ENCODE results near the gene TLCD2.
"Not testable (repeated sequence)": the region's sequence is repeated elsewhere in the genome, so short reads cannot be mapped to it uniquely, and the experiment has no call there.

The TLCD2 gene, protein sequence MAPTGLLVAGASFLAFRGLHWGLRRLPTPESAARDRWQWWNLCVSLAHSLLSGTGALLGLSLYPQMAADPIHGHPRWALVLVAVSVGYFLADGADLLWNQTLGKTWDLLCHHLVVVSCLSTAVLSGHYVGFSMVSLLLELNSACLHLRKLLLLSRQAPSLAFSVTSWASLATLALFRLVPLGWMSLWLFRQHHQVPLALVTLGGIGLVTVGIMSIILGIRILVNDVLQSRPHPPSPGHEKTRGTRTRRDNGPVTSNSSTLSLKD

DNA sequence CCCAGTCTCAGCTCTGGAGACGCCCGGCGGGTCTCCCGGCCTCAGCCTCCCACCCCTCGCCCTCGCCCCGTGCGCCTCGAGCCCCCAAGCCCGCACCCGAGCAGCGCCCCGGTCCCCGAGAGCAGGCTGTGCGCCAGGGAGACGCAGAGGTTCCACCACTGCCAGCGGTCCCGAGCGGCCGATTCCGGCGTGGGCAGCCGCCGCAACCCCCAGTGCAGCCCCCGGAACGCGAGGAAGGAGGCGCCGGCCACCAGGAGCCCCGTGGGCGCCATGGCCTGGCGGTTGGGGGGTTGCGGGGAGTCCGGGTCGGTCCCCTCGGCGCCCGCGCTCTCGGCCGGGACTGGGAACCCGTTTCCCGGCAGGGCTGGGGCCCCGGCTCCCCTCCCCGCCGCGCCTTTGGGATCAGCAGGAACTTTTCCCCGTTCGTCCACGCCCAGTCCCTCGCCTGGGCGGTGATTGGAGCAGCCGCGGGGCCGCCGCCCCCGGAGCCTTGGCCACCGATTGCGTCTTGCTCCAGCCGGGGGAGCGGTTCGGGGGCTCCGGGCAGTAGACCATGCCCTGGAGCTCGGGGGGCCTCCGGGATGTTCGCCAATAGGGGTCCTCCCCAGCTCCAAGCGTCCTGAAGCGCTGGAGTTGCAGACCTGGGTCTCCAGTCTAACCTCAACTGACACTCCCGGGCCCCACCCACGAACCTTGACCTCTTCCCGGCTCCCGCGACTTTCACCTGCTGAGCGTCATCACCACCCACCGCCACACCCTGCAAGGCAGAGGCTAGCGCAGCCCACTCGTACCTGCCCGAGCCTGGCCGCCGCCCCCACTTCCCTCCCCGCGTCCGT, at the start of gene TLCD2:
TSS of gene TLCD2 (minus strand) at position 407 of the 836 bp plus-strand sequence. CDS start at position 272, 135 bp downstream.
- peak; percentile 81 for DNase-seq

DNA sequence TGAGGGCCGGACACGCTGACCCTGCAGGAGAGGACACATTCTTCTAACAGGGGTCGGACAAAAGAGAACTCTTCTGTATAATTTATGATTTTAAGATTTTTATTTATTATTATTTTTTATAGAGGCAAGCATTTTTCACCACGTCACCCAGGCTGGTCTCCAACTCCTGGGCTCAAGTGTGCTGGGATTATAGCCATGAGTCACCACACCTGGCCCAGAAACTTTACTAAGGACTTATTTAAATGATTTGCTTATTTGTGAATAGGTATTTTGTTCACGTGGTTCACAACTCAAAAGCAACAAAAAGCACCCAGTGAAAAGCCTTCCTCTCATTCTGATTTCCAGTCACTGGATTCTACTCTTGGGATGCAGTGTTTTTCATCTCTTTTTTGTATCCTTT, 49.4 kb upstream of the TLCD2 start:
- DNase-seq = no peak

DNA sequence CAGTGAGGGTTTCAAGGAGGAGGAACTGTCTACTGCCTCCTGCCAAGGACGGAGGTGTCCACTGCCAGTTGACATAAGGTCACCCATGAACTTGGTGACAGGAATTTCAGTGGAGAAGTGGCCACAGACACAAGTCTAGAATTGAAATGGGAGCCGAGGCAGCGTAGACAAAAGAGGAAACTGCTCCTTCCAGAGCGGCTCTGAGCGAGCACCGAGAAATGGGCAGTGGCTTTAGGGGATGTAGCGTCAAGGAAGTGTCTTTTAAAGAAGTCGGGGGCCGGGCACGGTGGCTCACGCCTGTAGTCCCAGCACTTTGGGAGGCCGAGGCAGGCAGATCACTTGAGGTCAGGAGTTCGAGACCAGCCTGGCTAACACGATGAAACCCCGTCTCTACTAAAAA, 48.6 kb upstream of the TLCD2 start:
- DNase-seq = no peak

DNA sequence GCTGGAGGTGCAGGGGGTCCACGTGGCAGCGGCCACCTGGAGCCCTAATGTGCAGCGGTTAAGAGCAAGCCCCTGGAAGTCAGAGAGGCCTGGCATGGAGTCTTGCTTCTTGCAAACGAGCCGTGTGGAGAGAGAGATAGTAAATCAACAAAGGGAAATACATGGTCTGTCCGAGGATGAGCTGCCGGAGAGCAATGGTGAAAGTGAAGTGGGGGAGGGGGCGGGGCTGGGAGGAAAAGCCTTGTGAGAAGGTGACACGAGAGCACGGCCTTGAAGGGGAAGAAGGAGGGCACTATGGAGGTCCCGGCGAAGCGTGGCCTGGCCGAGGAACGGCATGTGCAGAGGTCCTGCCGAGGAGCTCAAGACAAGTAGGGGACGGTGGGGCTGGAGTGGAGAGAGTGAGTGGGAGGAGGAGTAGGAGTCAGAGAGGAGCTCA, 45.7 kb upstream of the TLCD2 start:
- no peak for DNase-seq

DNA sequence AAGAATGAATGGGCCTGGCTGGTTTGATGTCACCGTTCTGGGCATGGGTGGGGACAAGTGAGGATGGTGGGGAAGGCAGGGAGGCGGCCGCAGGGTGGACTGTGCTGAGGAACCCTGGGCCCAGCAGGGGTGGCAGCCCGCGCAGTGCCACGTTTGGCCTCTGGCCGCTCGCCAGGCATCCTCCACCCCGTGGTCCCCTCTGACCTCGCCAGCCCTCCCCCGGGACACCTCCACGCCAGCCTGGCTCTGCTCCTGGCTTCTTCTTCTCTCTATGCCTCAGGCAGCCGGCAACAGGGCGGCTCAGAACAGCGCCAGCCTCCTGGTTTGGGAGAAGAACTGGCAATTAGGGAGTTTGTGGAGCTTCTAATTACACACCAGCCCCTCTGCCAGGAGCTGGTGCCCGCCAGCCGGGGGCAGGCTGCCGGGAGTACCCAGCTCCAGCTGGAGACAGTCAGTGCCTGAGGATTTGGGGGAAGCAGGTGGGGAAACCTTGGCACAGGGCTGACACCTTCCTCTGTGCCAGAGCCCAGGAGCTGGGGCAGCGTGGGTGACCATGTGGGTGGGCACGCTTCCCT, 45.2 kb upstream of the TLCD2 start:
- DNase-seq = no peak

DNA sequence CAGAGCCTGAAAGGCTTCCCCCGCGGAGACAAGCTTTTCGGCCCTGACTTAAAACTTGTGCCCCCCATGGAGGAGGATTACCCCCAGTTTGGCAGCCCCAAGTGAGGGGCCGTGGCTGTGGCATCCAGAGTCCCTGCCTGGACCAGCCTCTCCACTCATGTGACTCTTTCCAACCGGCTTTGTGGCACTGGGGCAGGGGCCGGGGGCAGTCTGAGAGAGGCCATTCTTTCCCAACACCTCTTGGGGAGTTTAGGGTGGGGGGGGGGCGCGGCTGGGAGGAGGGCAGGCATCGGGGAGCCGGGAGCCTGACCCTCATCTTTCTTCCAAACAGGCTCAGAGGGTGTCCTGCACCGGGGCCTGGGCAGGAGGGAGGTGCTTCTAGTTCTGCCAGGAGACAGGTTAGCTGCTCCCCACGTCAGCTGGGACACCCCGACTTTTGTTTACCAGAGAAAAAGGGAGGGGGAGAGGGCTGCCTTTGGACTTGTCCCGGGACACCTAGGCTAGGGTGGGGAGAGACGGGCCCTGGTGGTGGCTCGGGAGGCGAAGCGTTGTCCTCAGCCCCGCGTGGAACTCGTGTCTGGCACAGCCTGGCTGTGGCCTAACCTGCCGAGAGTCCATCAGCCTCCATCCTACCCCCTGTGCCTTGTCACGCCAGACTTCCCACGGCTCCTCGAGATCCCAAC, 44.4 kb upstream of the TLCD2 start:
- no peak for DNase-seq

DNA sequence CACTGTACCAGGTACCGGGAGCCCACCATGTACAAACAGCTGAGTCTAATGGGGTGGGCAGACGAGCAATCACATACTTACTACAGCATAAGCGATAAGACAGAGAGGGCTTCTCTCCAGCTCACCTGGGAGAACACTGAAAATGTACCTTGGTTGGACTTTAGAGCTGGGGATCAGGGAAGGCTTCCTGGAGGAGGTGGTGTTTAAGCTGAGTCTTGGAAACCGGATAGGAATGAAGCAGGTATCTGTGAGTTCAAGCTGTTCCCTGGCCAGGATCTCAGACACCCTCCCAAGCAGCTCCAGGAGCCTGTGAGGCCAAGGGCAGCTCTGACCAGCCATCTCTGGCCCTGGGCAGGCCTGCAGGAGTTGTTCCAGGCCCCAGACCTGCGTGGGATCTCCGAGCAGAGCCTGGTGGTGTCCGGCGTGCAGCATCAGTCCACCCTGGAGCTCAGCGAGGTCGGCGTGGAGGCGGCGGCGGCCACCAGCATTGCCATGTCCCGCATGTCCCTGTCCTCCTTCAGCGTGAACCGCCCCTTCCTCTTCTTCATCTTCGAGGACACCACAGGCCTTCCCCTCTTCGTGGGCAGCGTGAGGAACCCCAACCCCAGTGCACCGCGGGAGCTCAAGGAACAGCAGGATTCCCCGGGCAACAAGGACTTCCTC, 43.7 kb upstream of the TLCD2 start:
- no peak for DNase-seq

DNA sequence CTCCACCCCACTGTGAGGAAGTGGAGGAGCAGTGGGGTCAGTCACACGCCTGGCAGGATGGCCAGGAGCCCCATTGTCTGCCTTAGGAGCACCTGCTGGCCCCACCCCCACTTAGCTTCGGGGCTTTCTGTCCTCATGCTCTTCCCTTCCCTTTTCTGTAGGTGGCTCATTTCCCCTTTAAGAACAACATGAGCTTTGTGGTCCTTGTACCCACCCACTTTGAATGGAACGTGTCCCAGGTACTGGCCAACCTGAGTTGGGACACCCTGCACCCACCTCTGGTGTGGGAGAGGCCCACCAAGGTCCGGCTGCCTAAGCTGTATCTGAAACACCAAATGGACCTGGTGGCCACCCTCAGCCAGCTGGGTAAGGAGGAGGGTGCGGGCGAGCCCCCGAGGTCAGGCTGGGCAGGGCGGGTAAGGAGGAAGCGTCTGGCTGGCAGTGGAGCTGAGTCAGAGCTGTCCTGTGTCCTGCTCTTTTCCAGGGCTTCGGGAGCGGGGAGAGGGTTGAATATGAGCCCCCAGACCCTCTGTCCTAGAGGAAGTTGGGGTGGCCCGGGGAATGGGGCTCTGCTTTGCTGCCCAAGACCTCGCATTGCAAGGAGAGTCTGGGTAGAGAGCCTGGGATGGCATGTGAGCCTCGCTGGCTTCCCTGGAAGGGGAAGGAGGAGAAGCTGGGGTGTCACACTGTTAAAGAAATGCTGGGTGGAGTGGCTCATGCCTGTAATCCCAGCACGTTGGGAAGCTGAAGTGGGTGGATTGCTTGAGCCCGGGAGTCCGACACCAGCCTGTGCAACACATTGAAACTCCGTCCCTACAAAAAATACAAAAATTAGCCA, 42.5 kb upstream of the TLCD2 start:
- DNase-seq = no peak

DNA sequence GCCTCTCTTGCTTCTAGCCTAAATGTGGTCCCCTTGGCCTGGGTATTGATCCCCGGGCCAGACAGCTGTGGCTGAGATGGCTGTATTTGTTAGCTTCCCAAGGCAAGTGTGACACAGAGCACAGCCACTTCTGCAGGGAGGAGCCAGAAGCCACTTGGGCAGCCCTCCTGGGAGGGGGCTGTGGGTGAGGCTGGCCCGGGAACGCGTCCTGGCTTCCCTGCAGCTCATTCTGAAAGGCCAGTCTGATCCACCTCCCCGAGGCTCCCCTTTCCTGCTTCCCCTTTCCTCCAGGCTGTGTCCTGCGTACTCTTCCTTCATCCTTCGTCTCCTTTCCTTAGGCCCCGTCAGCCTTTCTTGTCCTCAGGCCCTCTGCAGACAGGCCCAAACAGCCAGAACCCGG, 40.5 kb upstream of the TLCD2 start:
- DNase-seq = no peak

DNA sequence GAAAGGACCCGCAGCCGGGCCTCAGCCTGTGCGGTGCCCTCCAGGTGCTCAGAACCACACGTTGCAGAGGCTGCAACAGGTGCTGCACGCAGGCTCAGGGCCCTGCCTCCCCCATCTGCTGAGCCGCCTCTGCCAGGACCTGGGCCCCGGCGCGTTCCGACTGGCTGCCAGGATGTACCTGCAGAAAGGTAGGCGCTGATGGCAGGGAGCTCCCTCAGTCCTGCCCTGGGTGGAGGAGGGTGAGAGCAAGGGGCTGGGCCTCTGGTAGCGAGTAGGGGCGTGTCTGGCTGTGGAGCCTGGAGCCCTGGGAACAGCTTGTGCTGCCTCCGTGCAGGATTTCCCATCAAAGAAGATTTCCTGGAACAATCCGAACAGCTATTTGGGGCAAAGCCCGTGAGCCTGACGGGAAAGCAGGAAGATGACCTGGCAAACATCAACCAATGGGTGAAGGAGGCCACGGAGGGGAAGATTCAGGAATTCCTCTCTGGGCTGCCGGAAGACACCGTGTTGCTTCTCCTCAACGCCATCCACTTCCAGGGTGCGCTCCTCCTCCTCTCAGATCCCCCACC, 36.9 kb upstream of the TLCD2 start:
- no peak for DNase-seq

DNA sequence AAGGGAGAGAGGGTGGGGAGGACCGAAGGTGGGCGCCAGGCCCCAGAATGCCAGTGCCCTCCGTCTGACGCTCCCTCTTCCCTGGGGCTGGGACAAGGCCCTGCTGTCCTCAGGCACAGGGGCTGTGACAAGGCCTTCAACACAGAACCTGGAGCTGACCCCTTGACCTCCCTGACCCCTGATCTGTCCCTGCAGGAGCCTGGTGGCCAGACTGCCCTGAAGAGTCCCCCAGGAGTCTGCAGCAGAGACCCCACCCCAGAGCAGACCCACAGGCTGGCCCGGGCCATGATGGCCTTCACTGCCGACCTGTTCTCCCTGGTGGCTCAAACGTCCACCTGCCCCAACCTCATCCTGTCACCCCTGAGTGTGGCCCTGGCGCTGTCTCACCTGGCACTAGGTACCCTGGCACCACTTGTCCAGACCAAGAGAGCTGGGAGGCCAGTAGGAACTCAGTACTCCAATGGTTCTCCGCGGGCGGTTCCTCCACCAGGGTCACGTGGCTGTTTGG, 35.4 kb upstream of the TLCD2 start:
- DNase-seq = no peak

DNA sequence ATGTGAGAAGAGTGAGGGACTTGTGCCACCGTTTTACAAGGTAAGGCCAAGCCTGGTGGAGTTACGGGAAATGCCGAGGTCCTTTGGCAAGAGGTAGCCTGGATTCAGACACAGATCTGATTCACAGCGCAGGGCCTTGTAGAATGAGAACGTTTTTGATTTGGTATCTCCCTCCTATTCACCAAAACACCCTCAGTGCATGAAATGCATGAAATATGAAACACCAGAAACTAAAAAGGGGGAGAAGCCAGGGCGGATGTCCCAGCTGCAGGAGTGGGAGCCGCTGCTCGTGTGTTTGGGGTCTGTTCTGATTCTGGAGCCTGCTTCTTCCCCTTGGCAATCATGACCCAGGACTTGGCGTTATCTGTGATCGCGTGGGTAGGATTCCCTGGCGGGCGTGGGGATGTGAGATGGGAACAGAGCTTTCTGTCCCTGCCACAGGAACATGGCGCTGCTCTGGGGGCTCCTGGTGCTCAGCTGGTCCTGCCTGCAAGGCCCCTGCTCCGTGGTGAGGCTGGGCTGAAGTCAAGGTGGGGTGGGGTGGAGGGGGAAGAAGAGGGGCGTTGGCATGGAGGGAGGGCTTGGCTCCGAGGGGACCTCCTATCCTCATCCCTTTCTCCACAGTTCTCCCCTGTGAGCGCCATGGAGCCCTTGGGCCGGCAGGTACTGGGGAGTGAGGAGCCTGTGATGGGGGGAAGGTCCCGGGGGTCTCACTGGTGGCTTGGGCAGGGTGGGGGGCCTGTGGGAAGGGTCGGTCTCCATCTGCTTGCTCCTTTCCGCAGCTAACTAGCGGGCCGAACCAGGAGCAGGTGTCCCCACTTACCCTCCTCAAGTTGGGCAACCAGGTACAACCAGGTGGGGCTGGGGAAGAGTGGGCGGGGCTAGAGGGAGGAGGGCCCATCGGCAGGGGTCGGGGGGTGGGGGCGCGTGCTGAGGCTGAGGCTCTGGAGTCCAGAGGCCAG, 34.7 kb upstream of the TLCD2 start:
- DNase-seq = no peak

DNA sequence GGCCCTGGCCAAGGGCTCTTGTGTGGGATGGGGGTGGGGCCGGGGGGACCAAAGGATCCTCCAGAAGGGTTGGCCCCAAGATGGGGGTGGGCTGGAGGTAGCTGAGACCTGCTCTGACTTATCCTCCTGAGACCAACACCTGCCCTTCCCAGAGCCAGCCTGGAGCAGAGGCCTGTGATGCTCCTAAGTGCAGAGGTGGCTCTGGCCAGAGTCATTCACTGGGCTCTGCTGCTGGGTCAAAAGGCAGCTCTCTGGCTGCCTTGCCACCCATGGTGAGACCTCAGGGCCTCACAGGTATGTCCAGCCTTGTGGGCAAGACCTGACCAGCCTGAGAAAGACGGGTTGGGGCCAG, 32.9 kb upstream of the TLCD2 start:
- DNase-seq = no peak

DNA sequence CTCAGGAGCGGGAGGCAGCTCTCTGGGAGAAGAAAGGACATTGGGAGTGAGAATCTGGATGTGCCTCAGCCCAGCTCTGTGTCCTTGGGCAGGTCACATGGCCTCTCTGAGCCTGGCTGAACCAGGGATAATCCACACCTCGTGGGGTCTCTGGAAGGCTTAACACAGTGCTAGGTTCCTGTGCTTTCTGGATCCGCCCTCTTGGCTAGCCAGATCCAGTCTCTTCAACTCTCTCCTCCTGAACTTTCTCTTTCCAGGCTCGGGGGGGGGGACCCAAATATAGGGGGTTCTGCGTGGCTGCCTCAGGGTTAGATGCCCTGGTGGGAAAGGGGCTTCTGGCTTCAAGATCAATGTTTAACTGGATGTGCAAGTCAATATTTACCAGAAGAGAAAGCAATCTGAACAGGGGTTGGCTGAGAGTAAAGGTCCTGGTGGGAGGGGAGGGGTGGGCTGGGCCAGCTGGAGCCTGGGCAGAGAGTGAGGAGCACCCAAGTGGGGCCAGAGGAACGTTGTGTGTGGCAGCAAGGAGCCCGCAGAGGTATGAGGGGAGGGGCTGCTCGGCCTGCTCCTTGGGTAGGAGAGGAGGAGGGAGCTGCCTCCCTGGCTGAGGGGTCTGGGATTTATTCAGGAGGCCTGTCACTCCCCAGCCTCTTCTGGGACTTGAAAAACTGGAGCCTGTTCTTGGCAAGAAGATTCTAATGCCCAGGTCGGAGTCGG, 32.4 kb upstream of the TLCD2 start, which contains the start of gene SERPINF2:
TSS of gene SERPINF2 (plus strand) at position 501 of the 717 bp plus-strand sequence. CDS start 2,125 bp downstream, outside the sequence.
- no peak for DNase-seq

DNA sequence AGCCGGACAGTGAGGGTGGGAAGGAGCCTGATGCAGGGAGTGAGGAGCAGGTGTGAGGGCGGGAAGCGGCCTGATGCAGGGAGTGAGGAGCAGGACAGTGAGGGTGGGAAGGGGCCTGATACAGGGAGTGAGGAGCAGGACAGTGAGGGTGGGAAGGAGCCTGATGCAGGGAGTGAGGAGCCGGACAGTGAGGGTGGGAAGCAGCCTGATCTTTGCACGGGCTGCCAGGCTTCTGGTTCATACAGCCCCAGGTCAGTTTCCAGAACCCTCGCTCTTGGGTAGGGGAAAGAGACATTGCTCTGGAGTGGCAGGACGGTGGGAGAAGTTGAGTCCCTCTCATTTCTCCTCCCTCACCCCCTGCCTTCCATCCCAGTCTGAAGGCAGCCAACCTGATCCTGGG, 31.7 kb upstream of the TLCD2 start:
- DNase-seq = not testable (repeated sequence)

DNA sequence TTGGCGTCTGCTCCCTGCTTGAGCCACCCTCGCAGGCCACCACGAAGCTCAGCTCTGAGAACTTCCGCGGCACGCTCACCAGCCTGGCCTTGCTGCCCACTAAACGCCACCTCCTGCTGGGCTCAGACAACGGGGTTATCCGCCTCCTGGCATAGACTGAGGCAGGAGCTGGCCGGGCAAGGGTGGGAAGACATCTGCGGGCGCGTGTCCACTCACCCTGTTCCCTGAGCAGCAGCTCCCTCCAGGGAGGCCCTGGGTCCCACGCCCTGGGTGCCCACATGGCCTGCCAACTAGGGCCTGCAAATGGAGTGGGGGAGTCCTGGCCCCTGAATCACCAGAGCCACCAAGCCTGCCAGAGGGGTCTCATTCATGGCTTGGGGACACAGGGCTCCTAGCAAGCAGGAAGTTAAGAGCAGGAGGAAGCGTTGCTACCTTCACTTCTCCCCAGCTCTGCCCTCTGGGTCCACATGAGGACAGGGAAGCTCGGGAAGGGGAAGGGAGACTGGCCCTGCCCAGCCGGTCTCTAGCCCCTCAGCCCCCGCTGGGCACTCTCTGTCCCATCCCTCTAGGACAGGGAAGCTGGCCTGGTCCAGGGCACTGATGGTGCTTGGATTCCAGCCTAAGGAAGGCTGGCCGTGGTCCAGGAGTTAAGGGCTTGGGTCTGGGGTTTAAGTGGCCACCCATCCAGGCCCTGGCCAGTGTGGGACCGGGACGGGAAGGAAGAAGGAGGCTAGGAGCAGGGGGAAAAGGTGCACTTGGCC, 27.5 kb upstream of the TLCD2 start:
- DNase-seq = no peak

DNA sequence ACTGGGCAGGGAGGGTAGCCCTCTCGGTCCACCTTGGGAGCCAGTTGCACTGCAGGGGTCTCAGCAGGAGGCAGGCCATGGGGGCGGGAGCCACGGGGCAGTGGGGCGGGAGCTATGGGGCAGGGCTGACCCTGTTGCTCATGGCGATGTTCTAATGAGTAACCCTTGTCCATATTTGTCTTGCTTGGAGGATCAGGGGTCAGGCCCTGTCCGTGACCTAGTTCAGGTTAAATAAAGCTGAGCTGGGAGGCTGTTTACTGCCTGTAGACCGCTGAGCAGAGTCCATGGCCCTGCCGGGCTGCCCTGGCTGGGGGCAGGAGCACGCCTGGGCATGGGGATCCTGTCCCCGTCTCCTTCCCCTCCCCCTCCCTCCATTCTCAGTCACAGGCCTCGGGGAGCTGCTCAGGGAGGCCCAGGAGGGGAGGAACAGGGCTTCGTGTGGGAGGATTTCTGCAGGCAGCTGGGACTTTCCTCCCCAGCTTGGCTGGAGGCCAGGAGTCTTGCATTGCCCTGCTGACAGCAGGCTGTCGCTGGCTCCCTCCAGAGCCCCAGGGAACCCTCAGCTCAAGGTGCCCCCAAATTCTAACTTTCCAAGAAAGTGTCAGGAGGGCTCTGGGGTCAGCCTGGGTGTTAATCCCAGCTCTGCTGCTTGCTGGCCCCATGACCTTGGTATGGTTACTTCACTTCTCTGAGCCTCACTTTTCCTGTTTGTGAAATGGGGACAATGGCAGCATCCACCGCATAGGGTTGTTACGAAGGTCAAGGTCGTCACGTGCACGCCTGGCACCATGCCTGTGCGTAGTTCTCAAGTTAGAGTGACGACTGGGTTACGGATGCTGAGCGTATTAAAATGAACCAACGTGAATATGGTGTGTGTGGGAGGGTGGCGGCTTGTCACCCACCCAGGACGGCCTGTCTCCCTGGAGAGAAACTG, 26.4 kb upstream of the TLCD2 start:
- no peak for DNase-seq
